ENCODE measurements around the gene SDHAF1. TPM values are rescaled to one million over a fixed set of nuclear protein-coding genes. Genes with fewer than 3 reads are reported as not detected.
A peak's percentile ranks its signal among the peaks of the same experiment; 100 is the strongest.

Gene SDHAF1
- total RNA-seq = 24.2 and 24.6 TPM in 2 replicates
- total RNA-seq (2013) = 28.7 TPM
- 11.8 and 22.0 TPM in 2 replicates for polyA plus RNA-seq
- polyA minus RNA-seq = 37.4 and 61.1 TPM in 2 replicates

- peak; percentile 93 for DNase-seq
- peaks cover 18 to 25% of the 10 kb centered on the region in 2 donors for H3K4me1 ChIP-seq (ENCODE audit: control insufficient read depth in 2 of 2, insufficient read depth in 2 of 2, low read length in 2 of 2)
Observed at GRCh38 chr19:35995048-35995993, at the start of gene SDHAF1. Gene SDHAF1, plus strand, starts transcription at chr19:35995188. Its CDS starts 87 bp downstream, at chr19:35995275.

More at GRCh38 chr19:35995048-35995993, at the start of gene SDHAF1:
- H3K9ac ChIP-seq (ENCODE audit: low read length) = peak within 1 kb of the TSS; percentile 79
- no peak for TF ChIP-seq EZH2 (IDR thresholded peaks at IDR 0.05; ENCODE audit: borderline replicate concordance, insufficient read depth, low read depth, low read length, poor library complexity, severe bottlenecking)
- TF ChIP-seq CTCF (IDR thresholded peaks at IDR 0.05) = no peak
- ChIA-PET POLR2A (interaction anchor here (0.9 to 1.1 kb wide), 2 partner anchors 97 to 120 kb away, joined by 3 to 4 read pairs; partner anchors contain the start of gene POLR2I), CTCF (interaction anchor here (0.9 to 1.2 kb wide), 2 partner anchors 19 to 112 kb away, joined by 3 to 4 read pairs; partner anchors contain the start of gene ALKBH6)
- no peaks in the 10 kb centered on the region for H3K9me3 ChIP-seq (ENCODE audit: control extremely low read depth in 1 of 3, control insufficient read depth in 2 of 3, insufficient read depth in 1 of 3, low read length in 2 of 3)
- H3K27me3 Mint-ChIP-seq = no peaks in the 10 kb centered on the region
- H3K27ac Mint-ChIP-seq = peak within 1 kb of the TSS; percentile 96
- peak within 1 kb of the TSS; percentile 97 for H3K4me3 Mint-ChIP-seq
- H3K4me3 ChIP-seq (ENCODE audit: control extremely low read depth in 1 of 5, extremely low read depth in 1 of 5, insufficient read depth in 1 of 5, low read depth in 2 of 5, low read length in 4 of 5) = peak within 1 kb of the TSS; percentile 60 to 79 (median 77)
- no peaks in the 10 kb centered on the region for H3K9me3 Mint-ChIP-seq (ENCODE audit: insufficient read depth)
- peak within 1 kb of the TSS; percentile 86 for H3K4me2 ChIP-seq (replicated peaks; ENCODE audit: low read depth, low read length, poor library complexity, severe bottlenecking)
- intact Hi-C loops (cut with micrococcal nuclease) = loop anchor here (1.0 to 10.0 kb wide), 7 partner anchors 19 to 579 kb away; partner anchors contain the start of genes ALKBH6, CAPNS1, POLR2I and THAP8
- peaks cover 34% of the 10 kb centered on the region for H3K79me2 ChIP-seq (ENCODE audit: control insufficient read depth, insufficient read depth, low read length)
- peak within 1 kb of the TSS; percentile 92 for H2AFZ ChIP-seq (ENCODE audit: insufficient read depth, low read depth, low read length, poor library complexity, severe bottlenecking)
- ATAC-seq (ENCODE audit: low read depth) = peak; percentile 96
- peaks cover 32% of the 10 kb centered on the region for H3K4me1 Mint-ChIP-seq
- peaks cover 2 to 12% of the 10 kb centered on the region in 2 experiments for H3K36me3 ChIP-seq (replicated peaks in 1 of 2; ENCODE audit: control extremely low read depth in 1 of 2, control insufficient read depth in 1 of 2, extremely low read depth in 1 of 2, insufficient read depth in 2 of 2, low read length in 1 of 2)
- peaks cover 31% of the 10 kb centered on the region for H4K20me1 ChIP-seq (ENCODE audit: control insufficient read depth, insufficient read depth, low read length, poor library complexity, severe bottlenecking)
- no peaks in the 10 kb centered on the region for H3K27me3 ChIP-seq (replicated peaks in 1 of 4; ENCODE audit: control extremely low read depth in 1 of 4, control insufficient read depth in 3 of 4, insufficient read depth in 4 of 4, low read length in 3 of 4)
- WGBS (ENCODE audit: insufficient coverage) = under 1% methylated on average over 94 of the region's 97 CpGs
- H3K27ac ChIP-seq (ENCODE audit: low read length in 2 of 2) = peak within 1 kb of the TSS; percentile 55 to 81
